NOMO-1 treated with DMSO at 0.1 percent for 48 hours (cell line): ENCODE measurements around the gene TELO2.

Experiments used
- DNase-seq: peaks from one replicate; lab custom pipeline; 2025; ENCODE audit not compliant: unreplicated experiment; lab: John Stamatoyannopoulos, UW

The TELO2 gene

DNA sequence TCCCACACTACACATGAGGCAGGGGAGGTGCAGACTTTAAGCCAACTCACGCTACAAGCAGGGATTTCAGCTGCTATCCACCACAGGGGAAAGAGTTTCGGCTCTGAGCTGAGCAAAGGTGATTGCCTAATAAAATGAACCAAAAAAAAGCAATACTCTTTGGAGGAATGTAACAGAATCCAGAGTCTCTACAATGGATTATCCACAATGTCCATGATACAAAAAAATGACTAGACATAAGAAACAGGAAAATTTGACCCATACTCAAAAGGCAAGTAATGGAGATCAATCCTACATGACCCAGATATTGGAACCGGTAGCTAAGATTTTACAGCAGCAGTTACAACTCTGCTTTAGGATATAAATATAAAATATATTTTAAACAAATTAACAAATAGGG is 21.3 kb downstream of the TELO2 start:
- no peak for DNase-seq

- DNase-seq, result no peak
Measured at GRCh38 chr16:1518626-1519135, 25.5 kb downstream of the TELO2 start.

DNA sequence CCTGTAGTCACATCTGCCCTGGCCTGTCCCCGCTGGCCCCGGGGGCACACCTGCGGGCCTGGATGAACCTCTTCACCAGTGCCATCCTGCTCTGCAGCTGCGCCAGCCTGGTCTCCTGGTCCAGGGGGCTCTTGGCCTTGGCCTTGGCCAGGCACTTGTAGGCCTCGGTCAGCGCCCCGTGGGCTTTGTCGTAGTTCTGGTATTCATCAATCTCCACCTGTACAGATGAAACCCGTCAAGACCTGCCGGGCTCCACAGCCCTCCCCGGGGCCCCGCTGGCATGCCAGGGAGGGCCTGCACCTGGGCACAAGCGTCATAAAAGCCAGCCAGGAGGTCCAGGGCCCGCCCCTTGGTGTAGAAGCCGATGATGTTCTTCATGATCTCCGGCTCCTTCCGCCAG is 26.7 kb downstream of the TELO2 start:
- DNase-seq, result no peak

- DNase-seq, result no peak
Measured at GRCh38 chr16:1520461-1520860, 27.3 kb downstream of the TELO2 start.

DNA sequence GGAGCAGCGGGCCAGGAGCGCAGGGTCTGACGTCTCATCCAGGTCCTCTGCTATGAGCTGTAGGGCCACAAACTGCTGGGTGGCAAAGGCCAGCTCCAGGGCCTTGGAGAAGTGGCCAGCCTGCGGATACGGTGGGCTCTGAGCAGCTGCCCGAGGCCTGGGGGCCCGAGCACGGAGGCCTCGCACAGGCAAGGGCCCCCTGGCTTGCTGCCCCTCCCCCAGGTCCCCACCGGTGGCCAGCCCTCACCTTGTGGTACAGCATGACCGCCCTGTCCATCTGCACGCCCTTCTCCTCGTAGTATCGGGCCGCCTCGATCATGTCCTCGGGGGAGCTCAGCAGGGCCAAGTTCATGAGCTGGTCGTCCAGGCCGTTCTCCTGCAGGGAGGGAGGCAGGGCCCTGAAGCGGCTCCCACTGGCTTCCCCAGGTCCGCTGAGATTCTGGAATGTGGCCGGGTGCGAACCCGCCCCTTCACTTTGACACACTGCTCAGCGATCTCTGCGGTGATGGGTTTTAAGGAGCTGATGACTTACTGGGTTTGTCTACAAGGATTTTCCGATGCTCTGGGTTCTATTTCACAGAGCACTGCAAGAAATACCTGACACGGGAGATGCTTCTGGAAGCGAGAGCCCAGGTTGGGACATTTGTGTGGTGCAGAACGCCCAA is 30.6 kb downstream of the TELO2 start:
- no peak for DNase-seq

DNA sequence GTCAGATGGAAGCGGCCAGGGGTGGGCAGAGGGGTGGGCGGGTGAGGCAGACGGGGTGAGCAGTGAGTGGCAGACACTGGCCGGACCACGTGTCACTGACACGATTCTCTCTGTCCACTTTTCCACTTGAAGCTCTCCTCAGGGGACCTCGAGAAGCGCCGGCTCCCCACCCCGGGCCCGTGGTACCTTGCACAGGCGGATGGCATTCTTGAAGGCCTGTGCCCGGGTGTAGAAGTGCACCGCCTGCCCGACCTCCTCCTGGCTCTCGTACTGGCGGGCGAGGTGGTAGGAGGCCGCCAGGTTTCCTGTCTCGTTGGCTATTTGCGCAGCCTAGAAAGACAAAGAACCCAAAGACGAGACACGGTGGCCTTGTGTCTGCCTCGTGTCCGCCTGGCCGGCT is 31.2 kb downstream of the TELO2 start:
- no peak for DNase-seq

DNA sequence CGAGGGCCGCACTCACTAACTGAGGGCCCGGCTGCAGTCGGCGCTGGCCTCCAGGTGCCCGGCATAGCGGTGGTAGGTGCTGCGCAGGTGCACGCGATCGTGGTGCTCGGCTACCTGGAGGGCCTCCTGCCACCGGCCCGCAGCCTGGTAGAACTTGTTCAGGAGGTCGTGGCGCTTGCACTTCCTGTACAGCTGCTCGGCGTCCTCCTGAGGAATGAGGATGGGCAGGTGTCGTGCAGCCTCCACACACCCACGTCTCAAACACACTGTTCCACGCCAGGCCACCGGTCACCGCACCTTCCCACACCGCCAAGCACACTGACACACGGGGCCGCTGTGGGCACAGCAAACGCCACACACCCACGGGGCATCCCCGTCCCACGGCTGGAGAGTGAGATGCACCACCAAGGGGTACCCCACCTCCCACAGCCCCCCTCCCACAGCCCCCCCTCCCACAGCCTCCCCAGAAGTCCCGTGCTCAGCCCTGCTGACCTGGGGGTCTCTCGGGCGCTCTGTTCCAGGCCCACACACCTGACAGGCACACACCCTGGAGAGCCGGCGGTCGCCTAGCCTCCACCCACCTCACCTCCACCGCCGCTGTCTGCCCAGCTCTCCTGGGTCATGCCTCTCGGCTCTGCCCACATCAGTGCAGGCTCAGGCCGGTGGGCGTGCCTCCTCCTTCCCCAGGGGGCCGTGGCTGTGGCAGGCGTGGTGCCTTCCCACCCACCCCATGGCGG is 32.9 kb downstream of the TELO2 start:
- no peak for DNase-seq

DNA sequence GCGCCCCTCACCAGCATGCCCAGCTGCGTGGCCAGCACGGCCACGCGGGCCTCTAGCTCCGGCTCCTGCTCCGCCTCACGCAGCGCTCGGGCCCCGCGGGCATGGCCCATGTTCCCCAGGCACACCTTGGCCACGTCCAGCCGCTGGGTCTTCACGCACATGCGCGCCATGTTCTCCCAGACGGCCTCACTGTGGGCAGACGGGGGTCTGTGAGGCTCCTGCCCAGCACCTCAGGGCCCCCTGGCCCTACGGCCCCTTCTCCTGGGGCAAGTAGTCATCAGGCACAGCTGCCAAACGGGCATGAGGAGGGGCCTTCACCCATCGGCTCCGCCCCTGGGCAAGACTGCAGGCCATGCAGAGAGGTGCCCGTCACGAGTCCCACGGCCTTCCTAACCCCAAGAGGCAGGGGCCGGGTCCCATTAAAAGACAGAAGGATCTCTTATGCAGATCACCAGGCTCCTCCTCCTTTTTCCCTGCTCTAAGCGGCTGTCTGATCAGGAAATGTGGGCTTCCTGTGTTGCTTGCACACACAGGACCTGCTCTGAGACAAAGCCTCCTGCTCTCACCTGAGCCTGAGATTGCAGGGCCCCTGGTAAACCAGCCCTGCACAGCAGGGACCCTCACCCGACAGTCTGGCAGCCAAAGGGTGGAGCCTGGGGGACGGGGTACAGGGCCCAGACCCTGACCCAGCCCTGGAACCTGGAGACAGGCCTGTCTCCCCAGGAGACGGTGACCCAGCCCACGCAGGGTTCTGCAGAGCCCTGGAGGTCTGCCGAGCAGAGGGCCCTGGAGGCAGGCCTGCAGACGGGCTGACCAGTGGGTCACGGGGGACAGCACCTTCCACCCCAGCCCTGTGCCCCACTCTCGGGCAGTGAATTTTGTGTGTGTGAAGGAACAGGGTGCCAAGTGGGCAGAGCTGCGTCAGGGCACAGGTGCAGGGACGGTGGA is 33.7 kb downstream of the TELO2 start:
- no peak for DNase-seq

GRCh38 chr16:1527836-1528811 is 35.0 kb downstream of the TELO2 start:
- DNase-seq, result no peak

- DNase-seq, result no peak
Measured at GRCh38 chr16:1528921-1529537, 35.9 kb downstream of the TELO2 start.

DNA sequence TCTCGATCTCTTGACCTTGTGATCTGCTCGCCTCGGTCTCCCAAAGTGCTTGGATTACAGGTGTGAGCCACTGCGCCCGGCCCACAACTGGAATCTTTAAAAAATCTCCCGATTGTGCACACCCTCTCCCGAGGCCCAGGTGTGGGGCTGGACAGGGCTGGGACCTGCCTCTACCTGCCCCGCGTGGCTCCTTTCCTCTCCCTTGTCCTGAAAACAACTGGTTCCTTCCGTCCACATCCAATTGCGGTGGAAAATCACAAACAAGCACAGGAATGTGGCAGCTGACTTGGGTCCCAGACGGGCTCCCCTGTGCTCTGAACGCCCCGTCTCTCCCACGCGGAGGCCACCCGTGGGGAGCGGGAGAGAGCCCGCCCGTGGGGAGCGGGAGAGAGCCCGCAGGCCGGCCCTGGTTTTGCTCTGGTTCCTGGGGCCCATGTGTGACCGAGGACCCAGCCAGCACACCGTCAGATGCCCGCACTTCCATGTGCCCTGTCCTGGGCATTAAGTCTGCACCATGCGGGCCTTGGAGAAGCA is 37.3 kb downstream of the TELO2 start:
- DNase-seq, result no peak

GRCh38 chr16:1530883-1531637 is 37.9 kb downstream of the TELO2 start:
- no peak for DNase-seq

DNA sequence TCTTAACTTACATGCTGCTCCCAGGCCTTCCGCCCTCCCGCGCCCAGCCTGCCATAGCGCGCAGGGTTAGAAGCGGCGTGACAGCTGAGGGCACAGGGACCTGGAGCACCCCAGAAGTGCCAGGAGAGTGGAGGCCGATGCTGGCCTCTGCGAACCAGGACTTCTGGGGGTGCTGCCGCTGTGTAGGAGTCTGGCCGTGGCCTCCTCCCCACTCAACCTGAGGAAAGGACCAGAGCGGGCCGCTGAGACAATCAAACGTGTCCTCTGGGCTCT is 38.4 kb downstream of the TELO2 start:
- no peak for DNase-seq

- DNase-seq, result no peak
Measured at GRCh38 chr16:1532081-1532760, 39.1 kb downstream of the TELO2 start.

DNA sequence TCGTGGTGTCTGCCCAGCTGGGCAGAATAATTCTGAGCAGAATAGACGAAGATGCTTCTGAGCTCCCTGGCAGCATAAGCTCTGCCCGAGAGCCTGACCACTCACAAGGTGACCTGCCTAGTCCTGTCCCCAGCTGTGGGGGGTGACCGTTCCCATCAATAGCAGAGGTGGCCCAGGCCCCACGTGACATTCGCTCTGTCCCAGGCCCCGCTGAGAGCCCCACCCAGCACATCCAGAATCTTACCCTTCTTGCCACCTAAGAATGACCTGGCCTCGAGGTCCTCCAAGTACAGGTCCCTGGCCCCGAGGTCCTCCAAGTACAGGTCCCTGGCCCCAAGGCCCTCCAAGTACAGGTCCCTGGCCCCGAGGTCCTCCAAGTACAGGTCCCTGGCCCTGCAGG is 39.6 kb downstream of the TELO2 start:
- no peak for DNase-seq

- DNase-seq, result no peak
Measured at GRCh38 chr16:1533443-1533951, 40.3 kb downstream of the TELO2 start, which contains the start of gene TMEM204. Gene TMEM204 (plus strand): TSS chr16:1533666. CDS start chr16:1534276, 610 bp downstream.

GRCh38 chr16:1534021-1535020 is 41.2 kb downstream of the TELO2 start:
- DNase-seq, result no peak
